Lower leg skin (tissue), 4 donors: Measurements from ENCODE around the gene SHBG. TPM values are rescaled to one million over a fixed set of nuclear protein-coding genes. Genes with fewer than 3 reads are reported as not detected.
"Not testable (repeated sequence)": the region's sequence is repeated elsewhere in the genome, so short reads cannot be mapped to it uniquely, and the experiment has no call there.

ENCODE experiments used
- DNase-seq, 2 donors: peaks; one replicate each; pipeline ENCODE4 v3.0.0-alpha.2; 2019; ENCODE audit warnings: low spot score in 2 of 2
- H3K4me3 ChIP-seq: fragments of 200-600 bp; sonication (generic); 2 replicates; pipeline ENCODE4 v1.5.1; 2017; ENCODE audit warnings: mild to moderate bottlenecking, low read depth; ENCODE audit not compliant: poor library complexity, severe bottlenecking
- CTCF ChIP-seq, 3 donors: fragments of 450-650 bp; IDR thresholded peaks; one replicate each; pipeline ENCODE4 v1.5.1; 2016; ENCODE audit warnings: antibody characterized with exemption in 3 of 3, mild to moderate bottlenecking in 3 of 3, moderate library complexity in 2 of 3
- POLR2A ChIP-seq, 2 donors: fragments of 450-650 bp; IDR thresholded peaks; one replicate each; pipeline ENCODE4 v1.6.1; 2016 to 2017; ENCODE audit warnings: antibody characterized with exemption in 2 of 2, mild to moderate bottlenecking in 1 of 2, moderate library complexity in 1 of 2
- WGBS, 2 donors: methylation state at CpG; one replicate each; pipeline ENCODE4 v1.1.5; 2018; 5-methylcytosine and 5-hydroxymethylcytosine counted together
- intact Hi-C: fragments of 100-400 bp; cut with DNase I; formaldehyde crosslinking; loops from one replicate; pipeline ENCODE4 v1.15.0; 2023; ENCODE audit warnings: low total_unique reads
- total RNA-seq, 4 donors: library from RNA; depleted of rRNA; stranded (reverse); fragments of >200 nt; gene quantifications; one replicate each; pipeline ENCODE4 v1.1.0, GENCODE V29; 2016

Gene SHBG
- total RNA-seq, 4 donors from 2014 or later = not detected

- peak in 1 of 2 donors; percentile 62 for DNase-seq
- intact Hi-C loops = no loop called here
- H3K4me3 ChIP-seq = no peak overlapping the region
- 45 to 54% methylated on average over 4 of the region's 4 CpGs for WGBS, 2 donors
- TF ChIP-seq POLR2A (IDR thresholded peaks at IDR 0.05) (no peak), CTCF (IDR thresholded peaks at IDR 0.05) (no peak)
These were observed 39.2 kb upstream of the SHBG start for GRCh38 chr17:7590743-7591142.

GRCh38 chr17:7591596-7591995 lies 38.3 kb upstream of the SHBG start:
- intact Hi-C loops = no loop called here
- no peak overlapping the region for H3K4me3 ChIP-seq
- TF ChIP-seq CTCF (IDR thresholded peaks at IDR 0.05) (no peak), POLR2A (IDR thresholded peaks at IDR 0.05) (no peak)
- 85 to 91% methylated on average over 5 of the region's 5 CpGs for WGBS, 2 donors
- DNase-seq = peak in 1 of 2 donors; percentile 68

GRCh38 chr17:7592422-7593021 lies 37.4 kb upstream of the SHBG start:
- 91 to 96% methylated on average over 23 of the region's 23 CpGs for WGBS, 2 donors
- intact Hi-C loops = no loop called here
- no peak for DNase-seq
- H3K4me3 ChIP-seq = no peak overlapping the region
- TF ChIP-seq CTCF (IDR thresholded peaks at IDR 0.05) (no peak), POLR2A (IDR thresholded peaks at IDR 0.05) (no peak)

GRCh38 chr17:7593296-7593695 lies 36.6 kb upstream of the SHBG start:
- no peak for DNase-seq
- intact Hi-C loops = no loop called here
- WGBS, 2 donors = 72 to 85% methylated on average over 12 of the region's 12 CpGs
- TF ChIP-seq POLR2A (IDR thresholded peaks at IDR 0.05) (no peak), CTCF (IDR thresholded peaks at IDR 0.05) (no peak)
- H3K4me3 ChIP-seq = no peak overlapping the region

GRCh38 chr17:7597561-7597960 lies 32.4 kb upstream of the SHBG start:
- DNase-seq, H3K4me3 ChIP-seq, intact Hi-C loops: not testable (repeated sequence)
- 55 to 72% methylated on average over 5 of the region's 5 CpGs for WGBS, 2 donors

- WGBS, 2 donors = 96 to 97% methylated on average over 4 of the region's 4 CpGs
These were observed 23.7 kb upstream of the SHBG start for GRCh38 chr17:7606280-7606679.

More at GRCh38 chr17:7606280-7606679, 23.7 kb upstream of the SHBG start:
- H3K4me3 ChIP-seq = no peak overlapping the region
- DNase-seq = no peak
- intact Hi-C loops = no loop called here
- TF ChIP-seq CTCF (IDR thresholded peaks at IDR 0.05) = no peak
- no peak for TF ChIP-seq POLR2A (IDR thresholded peaks at IDR 0.05)
